Natural killer cell treated with Interleukin-12 subunit alpha and Interleukin-12 subunit beta and Interleukin-15 and Interleukin-18, amount 100 ng/mL, for 72 hours (primary cell): ENCODE measurements around the gene COA8. TPM values are rescaled to one million over a fixed set of nuclear protein-coding genes. Genes with fewer than 3 reads are reported as not detected.
"Not testable (repeated sequence)": the region's sequence is repeated elsewhere in the genome, so short reads cannot be mapped to it uniquely, and the experiment has no call there.

Experiments used
- ATAC-seq, 2 donors: fragments of 150-1000 bp; cut with Tn5 transposase in 1 of 2; sonication (Bioruptor Pico), chemical (Tn5 transposase) in 1 of 2; 2 replicates each; pipeline ENCODE4 v1.10.0; 2021
- DNase-seq: peaks from one replicate; pipeline ENCODE4 v3.0.0; 2022; ENCODE audit warnings: low spot score
- H3K27ac Mint-ChIP-seq, 2 donors: 1 replicate in 1 of 2; 2 replicates in 1 of 2; pipeline ENCODE4 v1.8.0; 2022; ENCODE audit warnings: mixed read lengths in 2 of 2, mild to moderate bottlenecking in 1 of 2, moderate library complexity in 1 of 2
- H3K27me3 Mint-ChIP-seq, 2 donors: 1 replicate in 1 of 2; 2 replicates in 1 of 2; pipeline ENCODE4 v1.8.0; 2022; ENCODE audit warnings: mixed read lengths in 2 of 2
- H3K36me3 Mint-ChIP-seq: one replicate; pipeline ENCODE4 v1.8.0; 2022; ENCODE audit warnings: mixed read lengths
- H3K4me1 Mint-ChIP-seq, 2 donors: 1 replicate in 1 of 2; 2 replicates in 1 of 2; pipeline ENCODE4 v1.8.0; 2022; ENCODE audit warnings: low read depth in 2 of 2, mixed read lengths in 2 of 2, mild to moderate bottlenecking in 1 of 2
- H3K4me3 Mint-ChIP-seq: one replicate; pipeline ENCODE4 v1.8.0; 2022; ENCODE audit warnings: mixed read lengths
- H3K9me3 Mint-ChIP-seq: 2 replicates; pipeline ENCODE4 v1.8.0; 2022; ENCODE audit warnings: mixed read lengths
- total RNA-seq, 2 donors: library from RNA; stranded (reverse); gene quantifications; one replicate each; pipeline ENCODE4 v1.2.3, GENCODE V29; 2022

COA8 gene
- total RNA-seq, 2 donors from 2014 or later = 35.8 to 38.3 TPM

DNA sequence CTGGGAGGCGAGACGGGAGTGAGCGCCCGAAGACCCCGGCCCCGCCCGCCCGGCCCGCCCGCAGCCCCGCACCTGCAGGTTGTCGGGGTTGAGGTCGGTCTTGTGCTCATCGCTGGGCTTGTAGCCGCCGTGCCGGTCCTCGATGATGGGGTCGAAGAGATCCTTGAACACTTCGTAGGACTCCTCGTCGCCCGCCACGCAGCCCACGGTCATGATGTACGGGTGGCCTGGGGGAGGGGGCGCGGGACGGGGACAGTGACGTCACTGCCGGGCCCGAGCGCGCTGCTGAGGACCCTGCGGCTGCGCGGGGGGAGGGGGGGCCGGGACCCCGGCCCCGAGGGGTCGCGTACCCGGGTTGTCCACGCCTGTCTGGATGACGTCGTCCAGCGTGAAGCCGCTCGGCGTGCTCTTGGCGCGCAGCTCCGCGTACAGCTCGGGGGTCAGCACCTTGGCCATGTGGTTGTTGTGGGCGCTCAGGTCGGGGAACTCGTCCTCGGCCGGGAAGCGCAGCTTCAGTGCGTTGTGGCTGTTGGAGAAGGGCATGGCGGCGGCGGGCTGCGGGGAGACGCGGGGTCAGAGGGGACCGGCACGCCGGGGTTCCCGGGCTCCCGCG is 40.7 kb upstream of the COA8 start:
- Mint-ChIP-seq H3K4me3 (no peak overlapping the region), H3K27ac (no peak overlapping the region), H3K9me3 (no peaks in the 10 kb centered on the region), H3K36me3 (no peaks in the 10 kb centered on the region), H3K27me3 (peaks cover 0 to 6% of the 10 kb centered on the region in 2 donors), H3K4me1 (peaks cover 1 to 7% of the 10 kb centered on the region in 2 donors)
- DNase-seq = peak; percentile 60
- no peak for ATAC-seq

DNA sequence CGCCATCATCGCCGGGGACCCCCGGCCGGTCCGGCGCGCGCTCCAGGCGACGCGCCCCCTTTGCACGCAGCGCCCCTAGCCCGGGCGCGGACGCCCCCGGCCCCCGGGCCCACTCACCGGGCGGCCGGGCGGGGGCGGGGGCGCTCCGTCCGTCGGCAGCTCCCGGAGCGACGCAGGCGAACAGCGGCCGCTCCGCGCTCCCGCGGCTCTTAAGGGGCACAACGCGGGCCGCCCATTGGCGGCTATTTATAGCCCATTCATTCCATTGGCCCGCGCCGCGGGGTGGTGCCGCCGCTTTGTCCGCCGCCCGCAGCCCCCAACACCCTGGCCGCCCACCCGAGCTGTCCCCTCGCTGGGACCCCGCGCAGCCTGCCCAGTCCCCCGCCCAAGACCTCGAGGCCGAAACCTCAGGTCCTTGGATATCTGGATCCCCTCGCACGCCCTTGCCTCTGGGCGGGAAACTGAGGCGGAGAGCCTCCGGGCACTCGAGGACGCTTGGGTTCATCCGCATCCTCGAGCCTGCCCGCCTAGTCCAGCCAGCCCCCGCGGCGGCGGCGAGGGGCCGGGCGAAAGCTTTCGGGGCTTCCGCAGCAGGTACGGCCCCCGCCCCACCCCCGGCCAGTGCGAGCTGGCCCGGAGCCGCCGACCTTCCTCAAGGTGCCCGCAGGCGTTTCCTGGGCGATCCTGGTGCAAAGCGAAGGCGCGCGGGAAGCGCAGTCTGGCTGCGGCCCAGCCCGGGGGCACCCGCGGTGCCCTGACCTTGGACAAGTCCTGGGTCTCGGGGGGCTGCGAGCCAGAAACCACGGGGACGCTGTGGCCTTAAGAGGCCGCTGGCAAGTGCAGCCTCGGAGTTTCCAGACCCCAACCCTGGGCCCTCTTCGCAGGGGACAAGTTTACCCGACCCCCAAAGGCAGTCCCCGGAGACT is 39.8 kb upstream of the COA8 start, which contains the start of gene CKB:
CKB (minus strand) TSS at position 182 of the 926 bp plus-strand sequence. CDS start 337 bp downstream, outside the sequence.
- peaks cover 7 to 12% of the 10 kb centered on the region in 2 donors for H3K4me1 Mint-ChIP-seq

DNA sequence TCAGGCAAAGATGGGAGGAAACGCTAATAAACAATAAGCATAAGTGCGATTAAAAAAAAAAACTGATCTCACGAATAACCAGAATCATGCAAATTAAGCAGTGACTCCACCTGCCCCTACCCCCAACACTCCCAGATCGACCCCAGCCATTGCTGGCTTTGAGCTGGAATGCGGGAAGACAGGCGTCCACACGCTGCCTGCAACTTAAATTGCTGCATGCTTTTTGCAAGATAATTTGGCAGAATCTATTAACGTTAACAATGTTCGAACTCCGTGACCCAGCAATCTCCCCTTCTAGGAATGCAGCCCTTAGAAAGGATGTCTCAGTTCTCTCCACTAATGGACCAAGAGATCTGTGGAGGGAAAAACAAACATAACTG is 39.2 kb upstream of the COA8 start:
- peaks cover 7 to 12% of the 10 kb centered on the region in 2 donors for H3K4me1 Mint-ChIP-seq
- no peaks in the 10 kb centered on the region for H3K36me3 Mint-ChIP-seq
- peaks cover 0 to 6% of the 10 kb centered on the region in 2 donors for H3K27me3 Mint-ChIP-seq
- ATAC-seq = no peak
- no peak overlapping the region for H3K27ac Mint-ChIP-seq
- DNase-seq = no peak
- H3K4me3 Mint-ChIP-seq = no peak overlapping the region
- no peaks in the 10 kb centered on the region for H3K9me3 Mint-ChIP-seq

More for the DNA sequence above, 39.8 kb upstream of the COA8 start, which contains the start of gene CKB:
- no peak for DNase-seq
- no peaks in the 10 kb centered on the region for H3K9me3 Mint-ChIP-seq
- peaks cover 0 to 6% of the 10 kb centered on the region in 2 donors for H3K27me3 Mint-ChIP-seq
- H3K4me3 Mint-ChIP-seq = no peak within 1 kb of the TSS
- no peaks in the 10 kb centered on the region for H3K36me3 Mint-ChIP-seq
- ATAC-seq = no peak
- H3K27ac Mint-ChIP-seq = no peak within 1 kb of the TSS

DNA sequence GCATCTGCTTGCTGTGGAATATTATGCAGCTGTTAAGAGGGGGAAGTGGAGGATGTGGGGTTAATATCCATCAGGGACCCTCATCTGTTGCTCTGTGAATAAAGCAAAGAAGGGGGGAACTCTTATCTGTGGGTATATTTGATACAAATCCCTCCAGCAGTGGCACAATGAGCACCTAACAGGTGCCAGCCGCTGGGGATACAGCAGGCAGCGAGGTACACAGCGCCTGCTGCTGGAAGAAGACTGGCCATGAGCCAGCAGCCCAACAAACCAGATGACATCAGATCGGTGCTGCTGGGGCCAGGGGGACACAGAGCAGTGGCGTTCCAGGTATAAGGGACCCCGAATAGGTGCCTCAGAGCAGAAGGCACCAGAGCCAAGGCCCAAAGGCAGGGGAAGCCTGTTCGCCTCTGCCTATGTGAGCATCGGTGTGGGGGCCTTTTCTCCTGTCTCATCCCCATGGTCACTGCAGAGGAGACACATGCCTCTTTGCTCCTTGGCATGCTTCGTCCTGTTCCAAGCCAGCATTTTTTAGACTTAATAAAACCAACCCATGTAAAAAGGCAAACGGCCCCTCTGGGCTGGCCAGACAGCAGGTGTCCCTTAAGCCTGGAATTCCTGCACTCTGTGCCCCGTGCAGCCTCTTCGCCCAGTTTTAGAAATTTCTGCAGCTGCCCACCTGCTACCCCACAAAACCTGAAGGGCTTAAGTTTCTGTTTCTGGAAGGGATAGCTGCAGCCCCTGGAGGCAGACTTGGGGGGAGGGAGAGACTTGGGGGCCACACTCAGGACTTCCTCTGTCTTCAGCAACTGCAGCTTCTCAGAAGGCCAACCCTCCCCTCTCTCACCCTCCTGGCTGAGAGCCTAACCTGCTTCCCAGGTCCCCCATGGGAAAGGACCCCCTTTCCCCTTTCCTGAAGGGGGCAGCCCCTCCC is 38.5 kb upstream of the COA8 start:
- H3K27me3 Mint-ChIP-seq = peaks cover 0 to 4% of the 10 kb centered on the region in 2 donors
- H3K4me3 Mint-ChIP-seq = no peak overlapping the region
- ATAC-seq = no peak
- DNase-seq = no peak
- peaks cover 7 to 12% of the 10 kb centered on the region in 2 donors for H3K4me1 Mint-ChIP-seq
- no peaks in the 10 kb centered on the region for H3K9me3 Mint-ChIP-seq
- no peaks in the 10 kb centered on the region for H3K36me3 Mint-ChIP-seq
- no peak overlapping the region for H3K27ac Mint-ChIP-seq

DNA sequence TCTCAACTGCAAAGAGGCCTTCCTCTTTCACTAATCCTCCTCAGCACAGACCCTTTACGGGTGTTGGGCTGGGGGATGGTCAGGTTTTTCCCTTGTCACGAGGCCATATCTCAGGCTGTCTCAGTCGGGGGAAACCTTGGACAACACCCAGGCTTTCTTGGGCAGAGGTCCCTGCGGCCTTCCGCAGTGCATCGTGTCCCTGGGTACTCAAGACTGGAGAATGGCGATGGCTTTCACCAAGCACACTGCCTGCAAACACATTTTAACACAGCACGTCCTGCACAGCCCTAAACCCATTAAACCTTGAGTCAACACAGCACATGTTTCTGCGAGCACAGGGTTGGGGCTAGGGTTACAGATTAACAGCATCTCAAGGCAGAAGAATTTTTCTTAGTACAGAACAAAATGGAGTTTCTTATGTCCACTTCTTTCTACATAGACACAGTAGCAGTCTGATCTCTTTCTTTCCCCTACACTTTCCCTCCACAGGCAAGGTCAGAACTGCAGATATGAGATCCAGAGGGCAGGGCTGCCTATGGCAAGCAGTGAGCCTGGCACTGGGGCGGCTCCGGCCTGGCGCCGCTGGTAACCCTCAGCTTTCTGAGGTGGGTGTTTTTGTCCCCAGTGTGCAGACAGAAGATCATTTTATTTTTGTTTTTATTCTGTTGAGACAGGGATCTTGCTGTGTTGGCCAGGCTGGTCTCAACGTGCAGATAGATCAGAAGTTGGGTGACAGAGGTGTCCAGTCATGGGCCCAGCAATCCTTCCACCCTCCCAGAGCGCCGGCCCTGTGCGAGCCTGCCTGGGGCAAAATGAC is 37.1 kb upstream of the COA8 start:
- H3K9me3 Mint-ChIP-seq, H3K36me3 Mint-ChIP-seq, H3K27me3 Mint-ChIP-seq, H3K4me3 Mint-ChIP-seq, DNase-seq, ATAC-seq: not testable (repeated sequence)
- H3K4me1 Mint-ChIP-seq = peaks cover 12 to 19% of the 10 kb centered on the region in 2 donors
- H3K27ac Mint-ChIP-seq = peak overlapping the region in 1 of 2 donors; percentile 54

DNA sequence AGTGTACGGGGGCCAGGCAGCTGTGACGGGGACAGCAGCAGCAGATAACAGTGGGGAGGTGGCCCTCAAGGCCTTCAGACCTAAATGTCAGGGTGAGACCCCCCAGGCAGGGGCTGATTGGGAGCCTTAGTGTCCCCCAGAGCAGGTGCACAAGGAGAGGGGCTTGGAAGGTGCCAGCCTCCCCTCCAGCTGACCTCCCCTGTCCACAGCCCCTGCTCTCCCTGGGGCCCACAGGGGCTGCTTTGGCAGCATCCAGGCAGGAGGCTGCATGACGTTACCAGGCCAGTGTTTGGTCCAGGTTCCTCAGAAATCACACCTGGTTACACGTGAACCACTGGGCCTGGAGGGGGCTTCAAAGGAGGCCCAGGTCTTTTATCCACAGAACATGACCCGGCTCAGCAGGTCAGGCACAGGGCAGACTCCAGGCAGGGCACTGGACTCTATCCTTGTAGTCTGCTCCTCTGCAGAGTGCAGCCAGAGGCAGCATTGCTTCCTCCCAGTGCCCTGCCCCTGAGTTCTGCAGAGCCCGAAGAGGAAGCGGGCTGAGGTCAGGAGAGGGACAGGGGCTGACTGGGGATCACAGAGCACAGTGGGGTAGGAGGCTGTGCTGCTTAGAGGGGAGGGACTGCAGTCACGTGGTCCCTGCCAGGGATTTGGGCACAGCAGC is 36.4 kb upstream of the COA8 start:
- Mint-ChIP-seq H3K9me3 (no peaks in the 10 kb centered on the region), H3K27me3 (peaks cover 0 to 4% of the 10 kb centered on the region in 2 donors), H3K4me3 (no peak overlapping the region), H3K4me1 (peaks cover 12 to 22% of the 10 kb centered on the region in 2 donors), H3K27ac (peak overlapping the region in 1 of 2 donors; percentile 54), H3K36me3 (no peaks in the 10 kb centered on the region)
- DNase-seq (no peak), ATAC-seq (no peak)

DNA sequence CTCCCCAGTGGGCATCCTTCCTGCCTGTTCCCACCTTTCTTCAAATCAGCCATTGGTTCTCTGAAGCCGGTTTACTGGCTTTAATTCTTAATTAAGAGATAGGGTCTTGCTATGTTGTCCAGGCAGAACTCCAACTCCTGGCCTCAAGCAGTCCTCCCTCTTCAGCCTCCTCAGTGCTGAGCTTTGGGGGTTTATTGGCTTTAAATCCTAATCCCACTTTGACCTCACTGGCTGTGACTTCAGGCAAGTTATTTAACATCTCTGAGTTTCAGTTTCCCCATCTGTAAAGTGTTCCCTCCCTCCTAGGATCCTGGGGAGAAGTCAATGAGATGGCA is 35.9 kb upstream of the COA8 start:
- H3K9me3 Mint-ChIP-seq = no peaks in the 10 kb centered on the region
- peaks cover 0 to 4% of the 10 kb centered on the region in 2 donors for H3K27me3 Mint-ChIP-seq
- H3K4me3 Mint-ChIP-seq = peak overlapping the region; percentile 68
- H3K27ac Mint-ChIP-seq = peak overlapping the region; percentile 61 to 90
- DNase-seq (no peak), ATAC-seq (no peak)
- H3K4me1 Mint-ChIP-seq = peaks cover 12 to 22% of the 10 kb centered on the region in 2 donors
- H3K36me3 Mint-ChIP-seq = no peaks in the 10 kb centered on the region

DNA sequence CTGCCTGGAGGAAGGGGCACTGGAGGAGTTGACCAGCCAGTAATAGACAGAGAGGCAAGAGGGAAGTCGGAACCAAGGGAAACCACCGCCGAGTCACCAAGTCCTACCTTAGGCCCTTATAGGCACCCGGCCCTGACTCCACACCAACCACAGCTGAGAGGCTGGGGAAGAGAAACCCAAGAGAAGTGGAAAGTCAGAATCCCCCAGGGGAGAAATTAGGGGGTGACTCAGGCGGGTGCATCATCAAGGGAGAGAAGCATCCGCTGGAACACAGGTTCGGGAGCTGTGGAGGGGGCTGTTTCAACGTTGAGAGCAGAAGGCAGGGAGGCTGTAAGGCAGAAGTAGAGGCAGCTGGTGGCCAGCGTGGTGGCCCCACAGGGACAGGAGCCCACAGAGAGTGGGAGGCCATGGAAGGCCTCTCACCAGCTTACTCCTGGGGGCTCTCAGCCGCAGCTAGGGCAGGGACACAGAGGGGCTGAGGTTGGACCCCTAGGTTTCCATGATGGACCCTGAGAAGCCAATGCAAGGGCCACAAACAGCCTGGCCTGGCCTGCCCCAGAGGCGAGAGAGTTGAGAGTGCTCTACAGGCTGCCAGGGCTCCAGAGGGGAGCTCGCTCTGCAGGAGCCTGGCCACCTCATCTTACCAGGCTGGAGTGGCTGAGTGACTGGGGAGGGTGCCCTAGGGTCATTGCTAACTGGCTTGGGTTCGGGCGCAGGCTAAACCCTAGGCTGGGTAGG is 35.2 kb upstream of the COA8 start:
- DNase-seq = no peak
- Mint-ChIP-seq H3K4me1 (peaks cover 12 to 22% of the 10 kb centered on the region in 2 donors), H3K9me3 (no peaks in the 10 kb centered on the region), H3K4me3 (peak overlapping the region; percentile 68), H3K27me3 (peaks cover 0 to 4% of the 10 kb centered on the region in 2 donors), H3K27ac (peak overlapping the region; percentile 61 to 90), H3K36me3 (no peaks in the 10 kb centered on the region)
- no peak for ATAC-seq

DNA sequence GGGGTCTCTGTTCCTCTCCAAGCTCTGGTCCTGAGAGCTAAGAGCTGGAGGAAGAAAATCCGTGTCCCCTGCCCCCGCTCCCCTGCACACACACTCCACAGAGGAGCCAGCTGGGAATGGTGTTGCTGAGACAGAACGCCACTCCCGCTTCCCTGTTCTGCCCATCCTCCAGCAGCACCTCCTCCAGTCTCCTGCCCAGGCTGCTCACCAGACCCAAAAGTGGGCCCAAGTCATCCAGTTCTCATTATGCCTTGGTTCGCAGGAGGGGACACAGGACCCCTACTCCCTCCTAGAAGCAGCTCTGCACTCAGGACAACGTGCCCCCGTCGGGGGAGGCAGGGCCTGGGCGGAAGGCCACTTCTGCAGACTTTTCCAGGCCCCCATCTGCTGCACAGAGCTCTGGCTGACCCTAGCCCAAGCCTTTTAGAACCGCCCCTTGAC is 34.6 kb upstream of the COA8 start:
- ATAC-seq (no peak), DNase-seq (no peak)
- no peaks in the 10 kb centered on the region for H3K36me3 Mint-ChIP-seq
- peak overlapping the region; percentile 85 to 90 for H3K27ac Mint-ChIP-seq
- H3K27me3 Mint-ChIP-seq = peaks cover 0 to 4% of the 10 kb centered on the region in 2 donors
- no peaks in the 10 kb centered on the region for H3K9me3 Mint-ChIP-seq
- H3K4me1 Mint-ChIP-seq = peaks cover 12 to 22% of the 10 kb centered on the region in 2 donors
- peak overlapping the region; percentile 94 for H3K4me3 Mint-ChIP-seq

DNA sequence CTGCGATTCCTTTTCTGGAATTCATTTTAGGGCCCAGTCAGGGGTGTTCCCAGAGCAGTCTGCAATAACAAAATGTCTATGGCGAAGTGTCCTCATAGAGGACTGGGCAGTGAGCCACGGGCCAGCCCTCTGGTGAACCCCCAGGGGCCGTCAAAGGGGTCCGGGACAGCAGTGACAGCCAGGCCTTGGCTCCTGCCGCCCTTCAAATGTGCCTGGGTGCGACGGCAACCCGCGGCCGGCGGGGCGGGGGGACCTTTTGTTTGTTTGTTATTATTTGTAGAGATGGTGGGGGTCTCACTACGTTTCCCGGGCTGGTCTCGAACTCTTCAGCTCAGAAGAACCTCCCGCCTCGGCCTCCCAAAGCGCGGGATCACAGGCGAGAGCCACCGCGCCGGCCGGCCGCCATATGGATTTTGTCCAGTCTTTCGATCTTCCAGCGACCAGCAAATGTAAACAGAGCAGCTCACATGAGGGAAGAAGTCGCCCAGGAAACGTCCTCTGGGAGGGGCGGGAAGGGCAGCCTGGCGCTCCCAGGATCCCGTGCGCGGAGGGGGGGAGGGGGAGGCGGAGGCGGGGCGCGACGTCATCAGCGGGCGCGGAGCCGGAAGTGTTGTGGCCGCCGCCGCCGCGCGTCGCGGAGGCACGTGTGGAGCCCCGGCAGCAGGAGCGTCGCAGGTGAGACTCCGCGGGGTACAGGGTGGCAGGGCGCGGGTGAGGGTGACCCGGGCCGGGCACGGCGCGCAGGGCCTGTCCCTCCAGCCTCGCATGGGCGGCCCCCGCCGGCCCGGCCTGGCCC is 34.0 kb upstream of the COA8 start, which contains the start of gene TRMT61A:
TRMT61A (plus strand) TSS at position 610 of the 796 bp plus-strand sequence. CDS start 783 bp downstream, outside the sequence.
- H3K27ac Mint-ChIP-seq = peak within 1 kb of the TSS; percentile 85 to 90
- peaks cover 0 to under 1% of the 10 kb centered on the region in 2 donors for H3K27me3 Mint-ChIP-seq
- H3K9me3 Mint-ChIP-seq = no peaks in the 10 kb centered on the region
- ATAC-seq (peak; percentile 81 to 84), DNase-seq (peak; percentile 82)
- peak within 1 kb of the TSS; percentile 94 for H3K4me3 Mint-ChIP-seq
- no peaks in the 10 kb centered on the region for H3K36me3 Mint-ChIP-seq
- H3K4me1 Mint-ChIP-seq = peaks cover 12 to 22% of the 10 kb centered on the region in 2 donors
